Mononuclear cell (primary cell): ENCODE data around the gene TK2. TPM values are rescaled to one million over a fixed set of nuclear protein-coding genes. Genes with fewer than 3 reads are reported as not detected.

Experiments
- H3K27me3 ChIP-seq: 2 replicates; pipeline ENCODE4 v1.6.0; 2011; ENCODE audit warnings: low read length, control low read depth; ENCODE audit not compliant: insufficient read depth
- H3K4me1 ChIP-seq: 2 replicates; pipeline ENCODE4 v1.5.1; 2011; ENCODE audit warnings: mild to moderate bottlenecking, low read length, control low read depth; ENCODE audit not compliant: insufficient read depth
- H3K4me3 ChIP-seq: 2 replicates; pipeline ENCODE4 v1.5.1; 2011; ENCODE audit warnings: mild to moderate bottlenecking, low read length, moderate library complexity
- H3K9me3 ChIP-seq: 2 replicates; pipeline ENCODE4 v1.5.1; 2011; ENCODE audit warnings: low read depth, mild to moderate bottlenecking, control low read depth, low read length
- total RNA-seq: library from RNA; depleted of rRNA; stranded (reverse); fragments of >200 nt; gene quantifications from one replicate; pipeline ENCODE4 v1.2.3, GENCODE V29; 2012

Gene TK2
- total RNA-seq, 1 donor, result 8.8 TPM

DNA sequence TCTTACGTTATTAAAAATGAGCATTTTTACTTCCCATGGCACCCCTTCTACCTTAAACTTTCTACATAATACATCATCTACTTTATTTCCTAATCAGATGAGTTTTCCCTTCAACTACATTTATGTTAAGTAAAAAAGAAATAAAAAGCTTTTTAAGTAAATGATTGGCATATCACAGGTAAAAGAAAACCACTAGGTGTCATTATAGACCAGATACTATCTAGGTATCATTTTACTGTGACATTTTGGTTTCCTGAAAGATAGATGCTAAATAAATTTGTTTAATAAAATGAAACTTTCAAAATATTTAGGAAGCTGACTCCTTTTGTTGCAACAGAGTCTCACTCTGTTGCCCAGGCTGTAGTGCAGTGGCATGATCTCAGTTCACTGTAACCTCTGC lies 12.5 kb upstream of the TK2 start:
- H3K4me1 ChIP-seq, result peaks cover 35% of the 10 kb centered on the region
- H3K27me3 ChIP-seq, result no peaks in the 10 kb centered on the region
- H3K4me3 ChIP-seq, result no peak overlapping the region
- no peaks in the 10 kb centered on the region for H3K9me3 ChIP-seq

DNA sequence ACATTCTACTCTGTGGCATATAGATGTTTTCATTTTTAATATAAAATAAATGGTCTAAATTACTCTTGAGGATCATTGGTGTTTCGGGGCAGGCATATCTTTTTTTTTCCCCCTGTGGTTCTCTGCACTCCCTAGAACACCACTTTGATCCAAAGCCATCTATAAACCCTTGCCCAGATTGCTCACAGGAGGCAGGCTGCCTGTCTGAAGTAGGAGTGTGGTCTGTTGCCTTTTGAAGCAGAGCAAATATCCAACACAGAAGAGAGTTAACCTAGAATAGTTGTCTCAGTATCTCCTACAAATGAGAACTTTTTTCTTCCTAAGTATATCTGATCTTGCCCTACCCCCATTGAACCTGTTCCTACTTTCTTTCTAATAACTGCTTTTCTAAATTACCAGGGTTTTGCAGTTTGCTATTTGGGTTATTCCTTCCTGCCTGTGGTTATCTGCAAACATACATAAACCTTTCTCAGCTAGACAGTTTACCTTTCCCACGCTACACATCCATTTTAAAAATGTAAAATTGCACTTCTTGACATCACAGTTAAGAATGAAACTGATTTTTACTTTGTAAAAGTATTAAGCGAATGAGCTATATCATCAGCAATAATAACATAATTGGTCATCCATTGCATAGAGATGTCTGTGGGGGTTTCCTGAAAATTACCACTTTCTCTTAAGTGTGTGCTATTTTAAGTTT lies 11.6 kb upstream of the TK2 start:
- Histone ChIP-seq H3K9me3 (no peaks in the 10 kb centered on the region), H3K27me3 (no peaks in the 10 kb centered on the region), H3K4me1 (peaks cover 38% of the 10 kb centered on the region), H3K4me3 (no peak overlapping the region)

DNA sequence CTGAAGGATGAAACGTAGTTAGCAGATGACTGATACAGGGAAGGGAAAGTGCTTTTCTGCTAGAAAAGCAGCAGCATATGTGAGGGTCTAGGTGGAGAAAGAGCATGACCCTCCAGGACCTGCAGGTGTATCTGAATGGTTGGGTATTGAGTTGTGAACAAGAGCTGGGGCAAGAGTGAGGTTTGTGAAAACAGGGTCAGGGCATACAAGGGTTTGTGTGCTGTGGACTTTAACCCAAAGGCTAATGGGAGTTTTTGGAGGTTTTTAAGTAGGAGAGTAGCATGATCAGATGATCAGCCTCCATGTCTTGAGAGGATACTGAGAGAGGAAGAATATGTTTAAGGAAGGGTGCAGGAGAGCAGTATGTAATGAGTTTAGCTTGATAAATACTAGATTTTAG lies 10.2 kb upstream of the TK2 start:
- no peaks in the 10 kb centered on the region for H3K27me3 ChIP-seq
- H3K4me1 ChIP-seq, result peaks cover 52% of the 10 kb centered on the region
- no peaks in the 10 kb centered on the region for H3K9me3 ChIP-seq
- H3K4me3 ChIP-seq, result no peak overlapping the region

GRCh38 chr16:66554495-66554894 lies 4.6 kb upstream of the TK2 start:
- Histone ChIP-seq H3K9me3 (no peaks in the 10 kb centered on the region), H3K27me3 (no peaks in the 10 kb centered on the region), H3K4me3 (peak overlapping the region; percentile 55), H3K4me1 (peaks cover 70% of the 10 kb centered on the region)

DNA sequence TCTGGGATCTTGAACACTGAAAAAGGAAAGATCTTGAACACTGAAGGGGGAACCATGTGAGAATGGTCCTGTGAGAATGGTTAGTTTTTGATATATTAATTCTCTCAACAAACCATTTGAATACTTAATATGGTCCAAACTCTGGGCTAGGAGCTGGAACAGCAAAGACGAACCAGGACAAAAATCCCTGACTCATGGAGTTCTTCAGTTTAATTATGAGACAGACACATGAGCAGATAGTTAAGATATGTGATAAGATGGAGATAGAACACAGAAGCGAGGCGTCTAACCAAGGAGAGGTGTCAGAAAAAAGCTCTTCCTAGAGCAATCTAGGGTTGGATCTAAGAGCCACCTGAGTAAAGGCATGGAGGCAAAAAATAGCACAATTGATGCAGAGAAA lies 4.1 kb upstream of the TK2 start:
- Histone ChIP-seq H3K4me3 (peak overlapping the region; percentile 55), H3K4me1 (peaks cover 72% of the 10 kb centered on the region)

DNA sequence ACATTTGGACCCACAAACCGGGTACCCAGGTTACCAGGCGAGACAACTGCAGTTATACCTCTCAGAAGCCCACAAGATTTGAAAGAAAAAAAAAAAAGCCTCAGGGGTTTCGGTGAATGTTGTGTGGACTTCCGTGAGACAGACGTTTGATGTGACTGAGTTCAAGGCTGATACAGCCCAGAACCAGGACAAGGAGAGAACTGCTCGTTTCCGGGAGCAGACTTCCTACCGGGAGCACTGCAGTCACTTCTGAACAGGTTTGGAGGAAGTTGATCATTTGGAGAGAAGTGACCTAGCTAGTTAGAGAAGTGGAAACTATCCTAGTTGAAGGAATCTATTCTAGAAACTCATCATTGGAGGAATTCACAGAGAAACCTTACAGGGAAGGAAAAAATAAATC lies 3.3 kb upstream of the TK2 start:
- peaks cover 77% of the 10 kb centered on the region for H3K4me1 ChIP-seq
- peak overlapping the region; percentile 55 for H3K4me3 ChIP-seq
- no peaks in the 10 kb centered on the region for H3K9me3 ChIP-seq
- no peaks in the 10 kb centered on the region for H3K27me3 ChIP-seq

More for the DNA sequence above, 4.1 kb upstream of the TK2 start:
- Histone ChIP-seq H3K27me3 (no peaks in the 10 kb centered on the region), H3K9me3 (no peaks in the 10 kb centered on the region)

- Histone ChIP-seq H3K4me3 (peak within 1 kb of the TSS; percentile 55), H3K4me1 (peaks cover 84% of the 10 kb centered on the region), H3K27me3 (no peaks in the 10 kb centered on the region), H3K9me3 (no peaks in the 10 kb centered on the region)
Measured at GRCh38 chr16:66552286-66553177, 2.6 kb upstream of the TK2 start, which contains the start of gene CKLF. CKLF (plus strand) TSS chr16:66552576; CDS start chr16:66552716, 140 bp downstream.

- H3K9me3 ChIP-seq, result no peaks in the 10 kb centered on the region
- peak overlapping the region; percentile 55 for H3K4me3 ChIP-seq
- H3K4me1 ChIP-seq, result peaks cover 87% of the 10 kb centered on the region
- H3K27me3 ChIP-seq, result no peaks in the 10 kb centered on the region
Measured at GRCh38 chr16:66551788-66552285, 1.9 kb upstream of the TK2 start.

DNA sequence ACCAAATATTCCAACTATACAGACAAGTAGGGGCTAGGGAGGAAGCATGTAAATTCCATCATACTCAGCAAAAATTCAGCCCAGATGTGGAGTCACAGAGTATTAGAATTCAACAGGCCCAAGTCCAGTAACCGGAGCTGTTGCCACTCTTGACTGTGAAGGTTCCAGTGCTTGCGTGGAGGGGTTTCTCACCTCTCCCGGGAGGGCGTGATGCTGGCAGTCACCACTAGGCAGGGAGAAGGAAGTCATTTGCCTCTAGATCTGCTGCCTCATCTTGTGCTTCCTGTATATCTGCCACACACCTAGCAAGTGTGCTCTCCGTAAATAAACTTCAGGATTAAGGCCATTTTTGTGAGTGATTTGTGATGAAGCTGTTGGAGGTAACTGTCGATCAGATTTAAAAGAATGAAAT lies 1.4 kb upstream of the TK2 start:
- Histone ChIP-seq H3K9me3 (no peaks in the 10 kb centered on the region), H3K27me3 (no peaks in the 10 kb centered on the region), H3K4me3 (peak overlapping the region; percentile 55), H3K4me1 (peaks cover 88% of the 10 kb centered on the region)

DNA sequence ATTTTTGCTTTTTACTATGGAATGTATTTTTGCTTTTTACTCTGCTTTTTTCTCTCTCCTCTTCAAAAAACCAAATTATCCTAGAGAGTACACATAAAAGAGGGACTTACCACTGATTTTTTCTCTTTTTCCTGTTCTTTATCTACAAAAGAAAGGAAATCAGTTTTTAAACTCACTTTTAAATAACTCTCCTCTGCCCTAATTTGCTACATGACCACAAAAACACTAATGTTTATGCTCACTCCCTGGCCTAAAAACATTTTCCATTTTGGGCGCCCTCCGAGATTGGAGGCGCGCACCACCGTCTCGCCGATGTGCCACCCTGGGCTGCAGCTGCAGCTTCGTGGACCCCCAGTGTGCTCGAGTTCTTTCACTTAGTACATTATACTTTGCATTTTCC lies 1.1 kb downstream of the TK2 start:
- Histone ChIP-seq H3K27me3 (no peaks in the 10 kb centered on the region), H3K4me1 (peaks cover 85% of the 10 kb centered on the region), H3K9me3 (no peaks in the 10 kb centered on the region), H3K4me3 (peak overlapping the region; percentile 60)

GRCh38 chr16:66548068-66548467 lies 1.9 kb downstream of the TK2 start:
- Histone ChIP-seq H3K9me3 (no peaks in the 10 kb centered on the region), H3K4me3 (no peak overlapping the region), H3K27me3 (no peaks in the 10 kb centered on the region), H3K4me1 (peaks cover 84% of the 10 kb centered on the region)

GRCh38 chr16:66547101-66547989 lies 2.6 kb downstream of the TK2 start:
- Histone ChIP-seq H3K9me3 (no peaks in the 10 kb centered on the region), H3K27me3 (no peaks in the 10 kb centered on the region), H3K4me1 (peaks cover 84% of the 10 kb centered on the region), H3K4me3 (no peak overlapping the region)

GRCh38 chr16:66544016-66544757 lies 5.7 kb downstream of the TK2 start:
- H3K4me1 ChIP-seq, result peaks cover 64% of the 10 kb centered on the region
- H3K27me3 ChIP-seq, result no peaks in the 10 kb centered on the region
- H3K4me3 ChIP-seq, result no peak overlapping the region
- H3K9me3 ChIP-seq, result no peaks in the 10 kb centered on the region

- Histone ChIP-seq H3K4me1 (peaks cover 63% of the 10 kb centered on the region), H3K4me3 (no peak overlapping the region)
Measured at GRCh38 chr16:66543541-66543940, 6.4 kb downstream of the TK2 start.

More at GRCh38 chr16:66543541-66543940, 6.4 kb downstream of the TK2 start:
- Histone ChIP-seq H3K9me3 (no peaks in the 10 kb centered on the region), H3K27me3 (no peaks in the 10 kb centered on the region)
